Measurements from ENCODE around the gene FAM163A.

FAM163A gene

DNA sequence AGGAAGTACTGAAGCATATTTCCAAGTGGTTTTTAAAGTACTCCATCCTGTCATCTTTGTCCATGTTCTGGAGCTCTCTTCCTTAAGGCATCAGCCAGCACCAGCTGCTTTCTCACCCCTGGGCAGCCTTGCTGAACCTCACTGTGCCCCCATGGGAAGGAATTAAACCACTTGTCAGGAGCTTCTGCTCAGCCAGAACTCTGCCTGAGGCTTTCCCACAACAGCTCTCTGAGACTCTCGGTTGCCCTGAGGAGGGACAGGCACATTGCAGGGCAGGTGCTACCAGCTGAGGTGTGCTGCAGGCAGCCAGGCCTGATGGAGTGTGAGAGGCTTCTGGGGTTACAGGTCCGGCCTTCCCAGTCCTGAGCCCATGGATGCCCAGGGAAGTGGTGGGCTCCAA, 30.9 kb downstream of the FAM163A start:
- no peak for DNase-seq (ENCODE audit: extremely low spot score)
- ChIA-PET CTCF (no interaction called here), POLR2A (no interaction called here)
- no peak for TF ChIP-seq ELF4 (IDR thresholded peaks at IDR 0.05)
- no peak for TF ChIP-seq NFRKB (IDR thresholded peaks at IDR 0.05)
- TF ChIP-seq SP1 (IDR thresholded peaks at IDR 0.05): no peak
- no peak for TF ChIP-seq LEF1 (IDR thresholded peaks at IDR 0.05; ENCODE audit: borderline replicate concordance)
- no peak for TF ChIP-seq FOXK2 (IDR thresholded peaks at IDR 0.05)

DNA sequence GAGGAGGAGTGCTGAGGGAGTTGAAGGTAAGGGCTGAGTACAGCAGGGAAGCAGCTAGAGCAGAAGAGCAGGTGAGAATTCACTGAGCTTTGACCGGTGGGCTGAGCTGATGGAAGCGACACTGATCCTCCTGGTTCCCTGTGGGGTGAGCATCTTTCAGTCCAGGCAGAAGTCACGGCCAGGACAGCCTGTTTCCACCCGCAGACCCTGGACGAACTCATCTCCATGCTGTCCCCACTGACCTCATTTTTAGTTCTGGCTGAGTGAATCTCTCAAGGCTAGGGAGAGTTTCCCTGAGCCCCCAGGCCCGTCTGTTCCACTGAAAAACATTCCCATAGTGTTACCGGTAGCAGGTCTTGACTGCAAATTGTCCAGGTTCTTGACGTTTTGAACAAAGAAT, 31.5 kb downstream of the FAM163A start:
- DNase-seq (ENCODE audit: extremely low spot score): no peak
- TF ChIP-seq SP1 (IDR thresholded peaks at IDR 0.05) (no peak), NFRKB (IDR thresholded peaks at IDR 0.05) (no peak), HDGF (IDR thresholded peaks at IDR 0.05; ENCODE audit: borderline replicate concordance) (no peak), FOXK2 (IDR thresholded peaks at IDR 0.05) (no peak), ELF4 (IDR thresholded peaks at IDR 0.05) (no peak), BHLHE40 (IDR thresholded peaks at IDR 0.05; ENCODE audit: borderline replicate concordance) (no peak)
- CTCF ChIA-PET: no interaction called here
- POLR2A ChIA-PET: no interaction called here

DNA sequence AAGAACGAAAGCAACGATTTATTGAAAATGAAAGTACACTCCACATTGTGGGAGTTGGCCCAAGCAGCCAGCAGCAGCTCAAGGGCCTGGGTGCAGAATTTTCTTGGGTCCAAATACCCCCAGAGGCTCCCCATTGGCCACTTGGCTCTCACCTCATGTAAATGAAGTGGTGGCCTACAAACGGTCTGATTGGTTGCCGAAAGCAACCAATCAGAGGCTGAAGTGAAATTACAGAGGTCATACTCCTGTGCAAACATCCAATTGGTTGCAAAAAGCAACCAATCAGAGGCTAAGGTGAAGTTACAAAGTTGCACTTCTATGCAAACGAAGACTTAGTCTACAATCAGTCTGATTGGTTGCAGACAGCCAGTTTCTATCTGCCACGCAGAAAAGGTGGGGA, 31.9 kb downstream of the FAM163A start:
- ChIA-PET POLR2A (no interaction called here), CTCF (no interaction called here)
- TF ChIP-seq ELF4 (IDR thresholded peaks at IDR 0.05): no peak
- no peak for TF ChIP-seq CTBP1 (IDR thresholded peaks at IDR 0.05; ENCODE audit: borderline replicate concordance)
- no peak for TF ChIP-seq SP1 (IDR thresholded peaks at IDR 0.05)
- TF ChIP-seq FOXA1 (IDR thresholded peaks at IDR 0.05): no peak
- TF ChIP-seq FOXK2 (IDR thresholded peaks at IDR 0.05): no peak
- no peak for DNase-seq (ENCODE audit: extremely low spot score)

DNA sequence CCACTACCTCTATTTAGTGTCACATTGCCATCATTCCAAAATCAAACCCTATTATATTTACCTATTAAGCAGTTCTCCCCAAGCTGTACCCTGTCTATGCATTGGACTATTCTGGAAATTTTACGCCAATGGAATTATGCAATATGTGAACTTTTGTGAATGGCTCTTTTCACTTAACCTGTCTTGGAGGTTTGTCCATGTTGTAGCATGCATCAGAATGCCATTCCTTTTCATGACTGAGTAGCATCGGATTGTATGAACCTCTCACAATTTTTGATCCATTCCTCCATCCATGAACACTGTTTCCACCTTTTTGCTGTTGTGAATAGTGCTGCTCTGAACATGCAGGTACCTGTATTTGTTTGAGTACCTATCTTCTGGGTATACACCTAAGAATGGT, 33.7 kb downstream of the FAM163A start:
- CTCF ChIA-PET: interaction anchor here (1.2 kb wide), 1 partner anchor 38 kb away, joined by 3 read pairs; no protein-coding TSS in a partner anchor
- POLR2A ChIA-PET: no interaction called here
- no peak for DNase-seq (ENCODE audit: extremely low spot score)
- TF ChIP-seq CTBP1 (IDR thresholded peaks at IDR 0.05; ENCODE audit: borderline replicate concordance) (no peak), L3MBTL2 (conservative IDR thresholded peaks at IDR 0.05) (no peak), LEF1 (IDR thresholded peaks at IDR 0.05; ENCODE audit: borderline replicate concordance) (no peak), FOXK2 (IDR thresholded peaks at IDR 0.05) (no peak), ELF4 (IDR thresholded peaks at IDR 0.05) (no peak), FOXA1 (IDR thresholded peaks at IDR 0.05) (no peak), ZNF384 (IDR thresholded peaks at IDR 0.05) (no peak), NFRKB (IDR thresholded peaks at IDR 0.05) (no peak), BHLHE40 (IDR thresholded peaks at IDR 0.05; ENCODE audit: borderline replicate concordance) (no peak)

DNA sequence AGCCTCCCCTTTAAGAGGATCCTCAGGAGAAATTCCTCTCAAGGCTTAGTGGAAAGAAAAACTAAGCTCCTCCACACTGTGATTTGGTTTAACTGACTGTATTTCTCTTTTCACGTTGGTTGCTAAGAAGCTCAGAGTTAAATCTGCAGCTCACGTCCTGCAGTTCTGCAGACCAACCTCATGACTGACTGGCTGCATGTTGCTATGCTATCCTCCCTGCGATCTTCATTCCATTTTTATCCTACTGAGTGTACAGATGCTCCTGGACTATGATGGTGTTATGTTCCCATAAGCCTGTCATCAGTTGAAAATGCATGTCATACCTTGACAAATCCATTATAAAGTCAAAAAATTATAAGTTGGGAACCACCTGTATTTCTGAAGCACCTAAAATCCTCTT, 34.6 kb downstream of the FAM163A start:
- DNase-seq (ENCODE audit: extremely low spot score): no peak
- TF ChIP-seq SP1 (IDR thresholded peaks at IDR 0.05) (no peak), HDGF (IDR thresholded peaks at IDR 0.05; ENCODE audit: borderline replicate concordance) (no peak), FOXM1 (IDR thresholded peaks at IDR 0.05; ENCODE audit: borderline replicate concordance) (no peak)
- POLR2A ChIA-PET: no interaction called here
- CTCF ChIA-PET: interaction anchor here (1.2 kb wide), 1 partner anchor 37 kb away, joined by 3 read pairs; no protein-coding TSS in a partner anchor

DNA sequence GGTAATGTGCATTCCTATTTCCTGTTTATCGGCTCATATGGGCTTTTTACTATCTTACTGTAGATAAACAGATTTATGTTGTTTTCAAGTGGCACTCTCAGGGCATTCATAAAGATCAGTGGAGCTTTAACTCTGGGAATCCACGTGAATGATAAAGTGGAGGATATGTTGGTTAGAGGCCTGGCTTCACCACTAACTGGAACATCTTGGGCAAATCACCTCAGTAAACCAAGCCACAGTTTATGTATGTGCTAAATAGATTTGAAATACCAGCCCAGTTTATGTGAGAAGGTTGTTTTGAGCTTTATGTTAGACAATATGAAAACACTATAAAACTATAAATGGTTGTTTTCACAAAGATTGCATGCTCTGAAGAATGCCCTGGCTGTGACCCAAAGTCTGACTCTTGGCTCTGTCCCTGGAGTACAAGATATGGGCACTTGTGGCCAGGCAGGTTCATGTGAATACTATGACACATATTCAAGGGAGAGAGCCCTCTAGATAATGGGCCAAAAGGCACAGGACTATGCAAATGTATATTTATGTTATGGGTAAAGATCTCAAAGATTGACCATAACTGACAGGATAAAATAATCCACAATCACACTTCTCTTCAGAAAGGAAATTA, 36.7 kb downstream of the FAM163A start:
- DNase-seq (ENCODE audit: extremely low spot score): no peak
- POLR2A ChIA-PET: no interaction called here
- TF ChIP-seq LEF1 (IDR thresholded peaks at IDR 0.05; ENCODE audit: borderline replicate concordance) (no peak), ARNT (IDR thresholded peaks at IDR 0.05) (no peak), L3MBTL2 (conservative IDR thresholded peaks at IDR 0.05) (no peak), ELF4 (IDR thresholded peaks at IDR 0.05) (no peak), FOXK2 (IDR thresholded peaks at IDR 0.05) (no peak), BHLHE40 (IDR thresholded peaks at IDR 0.05; ENCODE audit: borderline replicate concordance) (no peak), NFRKB (IDR thresholded peaks at IDR 0.05) (no peak), ZNF384 (IDR thresholded peaks at IDR 0.05) (no peak), TARDBP (IDR thresholded peaks at IDR 0.05) (no peak), FOXA1 (IDR thresholded peaks at IDR 0.05) (no peak), SP1 (IDR thresholded peaks at IDR 0.05) (no peak), SUZ12 (IDR thresholded peaks at IDR 0.05) (no peak), FOXM1 (IDR thresholded peaks at IDR 0.05; ENCODE audit: borderline replicate concordance) (no peak), CTBP1 (IDR thresholded peaks at IDR 0.05; ENCODE audit: borderline replicate concordance) (no peak), HDGF (IDR thresholded peaks at IDR 0.05; ENCODE audit: borderline replicate concordance) (no peak)
- TF ChIP-seq, protein P1, sequence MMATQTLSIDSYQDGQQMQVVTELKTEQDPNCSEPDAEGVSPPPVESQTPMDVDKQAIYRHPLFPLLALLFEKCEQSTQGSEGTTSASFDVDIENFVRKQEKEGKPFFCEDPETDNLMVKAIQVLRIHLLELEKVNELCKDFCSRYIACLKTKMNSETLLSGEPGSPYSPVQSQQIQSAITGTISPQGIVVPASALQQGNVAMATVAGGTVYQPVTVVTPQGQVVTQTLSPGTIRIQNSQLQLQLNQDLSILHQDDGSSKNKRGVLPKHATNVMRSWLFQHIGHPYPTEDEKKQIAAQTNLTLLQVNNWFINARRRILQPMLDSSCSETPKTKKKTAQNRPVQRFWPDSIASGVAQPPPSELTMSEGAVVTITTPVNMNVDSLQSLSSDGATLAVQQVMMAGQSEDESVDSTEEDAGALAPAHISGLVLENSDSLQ (IDR thresholded peaks at IDR 0.05): no peak
- CTCF ChIA-PET: interaction anchor here (1.1 kb wide), 1 partner anchor 30 kb away, joined by 3 read pairs; no protein-coding TSS in a partner anchor

DNA sequence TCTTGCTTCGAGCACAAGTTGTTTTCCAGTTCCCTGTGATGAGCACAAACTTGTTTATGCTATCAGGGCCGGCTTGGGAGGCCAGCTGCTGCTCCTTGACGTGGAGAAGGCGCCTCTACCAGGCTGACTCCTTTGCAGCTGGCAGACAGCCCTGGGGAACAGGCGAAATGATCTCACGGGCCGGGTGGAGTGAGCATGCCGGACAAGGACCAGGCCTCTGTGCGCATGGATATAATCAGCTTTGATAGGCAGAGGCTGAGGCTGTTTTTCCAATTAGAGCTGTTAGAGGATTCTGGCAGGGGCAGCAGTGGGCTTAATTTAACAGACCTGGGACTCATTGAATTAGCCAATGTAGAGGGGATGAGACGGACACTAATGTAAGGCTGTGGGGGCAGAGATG, 38.9 kb downstream of the FAM163A start:
- ChIA-PET POLR2A (no interaction called here), CTCF (interaction anchor here (3.5 kb wide), 1 partner anchor 33 kb away, joined by 8 read pairs; no protein-coding TSS in a partner anchor)
- TF ChIP-seq TARDBP (IDR thresholded peaks at IDR 0.05): no peak
- TF ChIP-seq BHLHE40 (IDR thresholded peaks at IDR 0.05; ENCODE audit: borderline replicate concordance): no peak
- TF ChIP-seq ARNT (IDR thresholded peaks at IDR 0.05): no peak
- TF ChIP-seq FOXM1 (IDR thresholded peaks at IDR 0.05; ENCODE audit: borderline replicate concordance): no peak
- TF ChIP-seq CTBP1 (IDR thresholded peaks at IDR 0.05; ENCODE audit: borderline replicate concordance): no peak
- TF ChIP-seq SUZ12 (IDR thresholded peaks at IDR 0.05): no peak
- TF ChIP-seq SP1 (IDR thresholded peaks at IDR 0.05): no peak
- TF ChIP-seq, protein P1 (IDR thresholded peaks at IDR 0.05): no peak
- TF ChIP-seq FOXA1 (IDR thresholded peaks at IDR 0.05): no peak
- TF ChIP-seq LEF1 (IDR thresholded peaks at IDR 0.05; ENCODE audit: borderline replicate concordance): no peak
- no peak for TF ChIP-seq HDGF (IDR thresholded peaks at IDR 0.05; ENCODE audit: borderline replicate concordance)
- no peak for TF ChIP-seq L3MBTL2 (conservative IDR thresholded peaks at IDR 0.05)
- no peak for DNase-seq (ENCODE audit: extremely low spot score)
